SK-N-SH (cell line): ENCODE data around the gene ZNF33B.

Experiments
- CTCF ChIP-seq: fragments of 200-600 bp; sonication (generic); IDR thresholded peaks from 2 replicates; pipeline ENCODE4 v1.6.1; 2017; ENCODE audit warnings: antibody characterized with exemption, mild to moderate bottlenecking, moderate library complexity
- EP300 ChIP-seq, 2 experiments: IDR thresholded peaks; 2 replicates each; pipeline versions ENCODE4 v1.4.0 to v1.6.1; 2012; ENCODE audit warnings: borderline replicate concordance in 1 of 2, low read depth in 1 of 2, low read length in 1 of 2
- FOSL2 ChIP-seq: IDR thresholded peaks from 2 replicates; pipeline ENCODE4 v1.4.0; 2012; ENCODE audit warnings: low read depth, mild to moderate bottlenecking, moderate library complexity, borderline replicate concordance
- RCOR1 ChIP-seq: fragments of 150-350 bp; IDR thresholded peaks from 2 replicates; pipeline ENCODE4 v1.6.1; 2017; ENCODE audit warnings: antibody characterized with exemption, low read length
- RFX5 ChIP-seq: IDR thresholded peaks from 2 replicates; pipeline ENCODE4 v1.6.1; 2012; ENCODE audit warnings: mild to moderate bottlenecking, improper control_type of control experiment, low read length
- TF ChIP-seq, protein P1 (sequence below): IDR thresholded peaks from 2 replicates; pipeline ENCODE4 v1.4.0; 2012; ENCODE audit warnings: low read depth
- TF ChIP-seq, protein P2 (sequence below): IDR thresholded peaks from 2 replicates; pipeline ENCODE4; 2012

- TF ChIP-seq RFX5 (no peak), CTCF (no peak), RCOR1 (no peak), EP300 (IDR thresholded peaks at IDR 0.05; ENCODE audit: borderline replicate concordance in 1 of 2, low read depth in 1 of 2, low read length in 1 of 2) (no peak), FOSL2 (no peak)
- TF ChIP-seq, protein P1, sequence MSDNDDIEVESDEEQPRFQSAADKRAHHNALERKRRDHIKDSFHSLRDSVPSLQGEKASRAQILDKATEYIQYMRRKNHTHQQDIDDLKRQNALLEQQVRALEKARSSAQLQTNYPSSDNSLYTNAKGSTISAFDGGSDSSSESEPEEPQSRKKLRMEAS, result no peak
- TF ChIP-seq, protein P2, sequence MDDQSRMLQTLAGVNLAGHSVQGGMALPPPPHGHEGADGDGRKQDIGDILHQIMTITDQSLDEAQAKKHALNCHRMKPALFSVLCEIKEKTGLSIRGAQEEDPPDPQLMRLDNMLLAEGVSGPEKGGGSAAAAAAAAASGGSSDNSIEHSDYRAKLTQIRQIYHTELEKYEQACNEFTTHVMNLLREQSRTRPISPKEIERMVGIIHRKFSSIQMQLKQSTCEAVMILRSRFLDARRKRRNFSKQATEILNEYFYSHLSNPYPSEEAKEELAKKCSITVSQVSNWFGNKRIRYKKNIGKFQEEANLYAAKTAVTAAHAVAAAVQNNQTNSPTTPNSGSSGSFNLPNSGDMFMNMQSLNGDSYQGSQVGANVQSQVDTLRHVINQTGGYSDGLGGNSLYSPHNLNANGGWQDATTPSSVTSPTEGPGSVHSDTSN, result no peak
These were observed 81.4 kb downstream of the ZNF33B start for GRCh38 chr10:42556931-42557330.
